AG09319 (cell line): ENCODE data around the gene PALM.

Experiments used
- DNase-seq: peaks from one replicate; pipeline ENCODE4 v3.0.0-alpha.2; 2010; ENCODE audit warnings: low read depth; ENCODE audit errors: extremely low read depth
- CTCF ChIP-seq: IDR thresholded peaks from 2 replicates; pipeline ENCODE4 v1.5.1; 2011; ENCODE audit warnings: low read depth, mild to moderate bottlenecking, inconsistent platforms, low read length, moderate library complexity

The PALM gene

GRCh38 chr19:703651-704446 is 4.9 kb upstream of the PALM start:
- DNase-seq, result no peak
- TF ChIP-seq CTCF, result no peak

GRCh38 chr19:704447-704741 is 4.3 kb upstream of the PALM start:
- TF ChIP-seq CTCF, result no peak
- no peak for DNase-seq

GRCh38 chr19:709196-709964 is 645 bp downstream of the PALM start:
- TF ChIP-seq CTCF, result no peak
- no peak for DNase-seq

- DNase-seq, result no peak
- no peak for TF ChIP-seq CTCF
These were observed 1.3 kb downstream of the PALM start for GRCh38 chr19:709965-710571.

GRCh38 chr19:710767-711166 is 2.0 kb downstream of the PALM start:
- no peak for DNase-seq
- no peak for TF ChIP-seq CTCF

- no peak for TF ChIP-seq CTCF
- DNase-seq, result no peak
These were observed 2.5 kb downstream of the PALM start for GRCh38 chr19:711254-711653.

GRCh38 chr19:715347-715746 is 6.6 kb downstream of the PALM start:
- no peak for TF ChIP-seq CTCF
- DNase-seq, result no peak
